Activated CD8-positive, alpha-beta T cell treated with anti-CD3 and anti-CD28 coated beads for 36 hours (primary cell): Measurements from ENCODE around the gene NAP1L4. TPM values are rescaled to one million over a fixed set of nuclear protein-coding genes. Genes with fewer than 3 reads are reported as not detected.

Source experiments
- ATAC-seq: fragments of 200-7000 bp; cut with Tn5 transposase; one replicate; pipeline ENCODE4 v1.10.0; 2021; ENCODE audit warnings: mild to moderate bottlenecking, moderate library complexity
- CTCF ChIA-PET: fragments of 350-600 bp; sonication (Branson Sonifier 250); formaldehyde crosslinking; loops from one replicate; lab custom pipeline; 2021; ENCODE audit warnings: antibody characterized with exemption; lab: Charles Lee
- POLR2A ChIA-PET: fragments of 350-600 bp; sonication (Branson Sonifier 250); formaldehyde crosslinking; loops from one replicate; lab custom pipeline; 2021; ENCODE audit warnings: antibody characterized with exemption; lab: Charles Lee
- DNase-seq: peaks from one replicate; pipeline ENCODE4 v3.0.0-alpha.2; 2020
- H3K27ac Mint-ChIP-seq: one replicate; pipeline ENCODE4 v1.8.0; 2021; ENCODE audit warnings: mild to moderate bottlenecking, mixed read lengths
- H3K27me3 Mint-ChIP-seq: one replicate; pipeline ENCODE4 v1.8.0; 2021; ENCODE audit warnings: mixed read lengths
- H3K36me3 Mint-ChIP-seq: one replicate; pipeline ENCODE4 v1.8.0; 2021; ENCODE audit warnings: low read depth, mixed read lengths
- H3K4me1 Mint-ChIP-seq: one replicate; pipeline ENCODE4 v1.8.0; 2021; ENCODE audit warnings: low read depth, mixed read lengths
- H3K4me3 Mint-ChIP-seq: one replicate; pipeline ENCODE4 v1.8.0; 2021; ENCODE audit warnings: mild to moderate bottlenecking, moderate library complexity, mixed read lengths
- H3K9me3 Mint-ChIP-seq: one replicate; pipeline ENCODE4 v1.8.0; 2021; ENCODE audit warnings: mixed read lengths
- intact Hi-C: fragments of 100-400 bp; cut with micrococcal nuclease; formaldehyde crosslinking; loops from one replicate; pipeline ENCODE4 v1.10.0; 2022
- total RNA-seq, 2 experiments: library from RNA; stranded (reverse); gene quantifications; one replicate each; pipeline ENCODE4 v1.2.3, GENCODE V29; 2021
- TF ChIP-seq, protein P1 (sequence below): fragments of 200-600 bp; IDR thresholded peaks from one replicate; pipeline ENCODE4 v1.8.0; 2022; ENCODE audit warnings: antibody characterized with exemption, mild to moderate bottlenecking

The NAP1L4 gene
- total RNA-seq, 2 experiments from 2014 or later: 212 to 223 TPM

DNA sequence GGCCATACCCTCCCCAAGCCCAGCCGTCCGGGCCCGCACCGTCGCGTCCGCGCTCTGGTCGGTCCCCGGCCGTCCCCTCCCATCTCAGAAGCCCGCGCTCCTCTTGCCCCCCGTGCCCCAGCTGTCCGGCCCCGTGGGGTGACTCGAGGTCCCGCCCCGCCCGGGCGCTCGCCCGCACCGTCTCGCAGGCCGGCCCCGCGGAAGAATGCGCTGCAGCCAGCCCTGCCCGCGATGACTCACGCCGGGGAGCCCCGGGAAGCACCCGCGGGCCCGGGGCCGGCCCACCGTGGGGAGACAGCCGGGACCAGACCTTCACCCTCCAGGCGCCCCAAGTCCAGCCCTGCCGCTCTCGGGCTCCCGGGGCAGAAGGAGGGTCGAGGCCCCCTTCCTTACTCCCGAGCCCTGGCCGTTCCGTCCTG, 62.6 kb downstream of the NAP1L4 start:
- peak overlapping the region; percentile 79 for H3K27ac Mint-ChIP-seq
- H3K4me3 Mint-ChIP-seq: peak overlapping the region; percentile 75
- CTCF ChIA-PET: interaction anchor here (0.7 to 2.6 kb wide), 24 partner anchors 9 to 398 kb away, joined by 3 to 23 read pairs (median 6); partner anchors contain the start of gene CDKN1C
- H3K9me3 Mint-ChIP-seq: peaks cover 2% of the 10 kb centered on the region
- ATAC-seq (peak; percentile 21), DNase-seq (peak; percentile 69)
- intact Hi-C loops: no loop called here
- TF ChIP-seq, protein P1, sequence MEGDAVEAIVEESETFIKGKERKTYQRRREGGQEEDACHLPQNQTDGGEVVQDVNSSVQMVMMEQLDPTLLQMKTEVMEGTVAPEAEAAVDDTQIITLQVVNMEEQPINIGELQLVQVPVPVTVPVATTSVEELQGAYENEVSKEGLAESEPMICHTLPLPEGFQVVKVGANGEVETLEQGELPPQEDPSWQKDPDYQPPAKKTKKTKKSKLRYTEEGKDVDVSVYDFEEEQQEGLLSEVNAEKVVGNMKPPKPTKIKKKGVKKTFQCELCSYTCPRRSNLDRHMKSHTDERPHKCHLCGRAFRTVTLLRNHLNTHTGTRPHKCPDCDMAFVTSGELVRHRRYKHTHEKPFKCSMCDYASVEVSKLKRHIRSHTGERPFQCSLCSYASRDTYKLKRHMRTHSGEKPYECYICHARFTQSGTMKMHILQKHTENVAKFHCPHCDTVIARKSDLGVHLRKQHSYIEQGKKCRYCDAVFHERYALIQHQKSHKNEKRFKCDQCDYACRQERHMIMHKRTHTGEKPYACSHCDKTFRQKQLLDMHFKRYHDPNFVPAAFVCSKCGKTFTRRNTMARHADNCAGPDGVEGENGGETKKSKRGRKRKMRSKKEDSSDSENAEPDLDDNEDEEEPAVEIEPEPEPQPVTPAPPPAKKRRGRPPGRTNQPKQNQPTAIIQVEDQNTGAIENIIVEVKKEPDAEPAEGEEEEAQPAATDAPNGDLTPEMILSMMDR: no peak
- H3K4me1 Mint-ChIP-seq: peaks cover 25% of the 10 kb centered on the region
- H3K36me3 Mint-ChIP-seq: no peaks in the 10 kb centered on the region
- H3K27me3 Mint-ChIP-seq: peaks cover 25% of the 10 kb centered on the region
- POLR2A ChIA-PET: interaction anchor here (1.0 to 4.5 kb wide), 6 partner anchors 12 to 85 kb away, joined by 3 to 39 read pairs (median 3); no protein-coding TSS in a partner anchor

DNA sequence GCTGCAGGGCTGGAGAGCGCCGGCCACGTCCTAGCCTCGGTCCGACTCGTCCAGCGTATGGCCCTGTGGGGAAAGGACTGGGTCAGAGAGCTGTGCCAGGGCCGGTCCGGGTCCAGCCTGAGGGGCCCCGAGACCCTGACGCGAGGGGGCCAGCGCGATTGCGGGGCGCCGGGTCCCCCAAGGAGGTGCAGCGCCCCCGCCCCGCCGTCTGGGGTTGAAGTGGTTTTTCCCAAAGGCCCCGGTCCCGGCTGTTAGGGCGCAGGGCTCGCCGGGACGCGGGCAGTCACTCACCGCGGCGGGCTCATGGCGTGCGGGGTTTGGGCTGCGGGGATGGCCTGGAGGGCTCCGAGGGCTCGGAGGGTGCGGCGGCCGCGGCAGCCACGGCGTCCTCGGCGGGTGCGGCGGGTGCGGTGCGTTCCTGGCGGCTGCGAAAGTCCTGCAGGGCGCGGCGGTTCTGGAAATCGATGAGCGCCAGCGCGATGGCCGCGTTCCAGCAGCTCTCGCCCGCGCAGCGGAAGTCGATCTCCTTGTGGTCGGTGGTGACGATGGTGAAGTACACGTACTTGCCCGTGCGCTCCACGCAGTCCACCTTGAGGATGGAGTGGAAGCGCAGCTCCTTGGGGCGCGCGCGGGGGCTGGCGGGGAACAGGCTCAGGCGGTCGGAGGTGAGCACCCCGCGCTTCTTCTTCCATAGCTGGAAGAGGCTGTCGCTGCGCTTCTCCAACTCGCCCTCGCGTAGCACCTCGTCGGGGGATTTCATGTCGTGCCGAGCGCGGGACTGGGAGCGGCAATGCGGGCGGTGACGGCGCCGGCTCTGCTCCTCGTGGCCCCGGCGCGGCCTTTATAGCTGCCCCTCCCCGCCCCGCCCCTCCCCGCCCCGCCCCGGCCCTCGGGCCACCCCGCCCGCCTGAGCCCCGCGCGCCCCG, 63.3 kb downstream of the NAP1L4 start, which contains the start of gene PHLDA2:
Gene PHLDA2, minus strand, starts transcription at position 816 of the 926 bp plus-strand sequence. Its CDS starts 56 bp downstream, at position 760.
- Mint-ChIP-seq H3K27me3 (peaks cover 25% of the 10 kb centered on the region), H3K4me1 (peaks cover 24% of the 10 kb centered on the region), H3K36me3 (no peaks in the 10 kb centered on the region), H3K4me3 (peak within 1 kb of the TSS; percentile 75), H3K27ac (peak within 1 kb of the TSS; percentile 79), H3K9me3 (peaks cover 2% of the 10 kb centered on the region)
- intact Hi-C loops: no loop called here
- DNase-seq (peak; percentile 76), ATAC-seq (peak; percentile 14)
- ChIA-PET POLR2A (interaction anchor here (0.7 to 4.5 kb wide), 5 partner anchors 12 to 206 kb away, joined by 3 to 39 read pairs (median 5); a partner anchor contains a TSS), CTCF (interaction anchor here (0.9 to 2.6 kb wide), 16 partner anchors 9 to 395 kb away, joined by 3 to 23 read pairs (median 6); a partner anchor contains a TSS)
- TF ChIP-seq, protein P1: no peak

DNA sequence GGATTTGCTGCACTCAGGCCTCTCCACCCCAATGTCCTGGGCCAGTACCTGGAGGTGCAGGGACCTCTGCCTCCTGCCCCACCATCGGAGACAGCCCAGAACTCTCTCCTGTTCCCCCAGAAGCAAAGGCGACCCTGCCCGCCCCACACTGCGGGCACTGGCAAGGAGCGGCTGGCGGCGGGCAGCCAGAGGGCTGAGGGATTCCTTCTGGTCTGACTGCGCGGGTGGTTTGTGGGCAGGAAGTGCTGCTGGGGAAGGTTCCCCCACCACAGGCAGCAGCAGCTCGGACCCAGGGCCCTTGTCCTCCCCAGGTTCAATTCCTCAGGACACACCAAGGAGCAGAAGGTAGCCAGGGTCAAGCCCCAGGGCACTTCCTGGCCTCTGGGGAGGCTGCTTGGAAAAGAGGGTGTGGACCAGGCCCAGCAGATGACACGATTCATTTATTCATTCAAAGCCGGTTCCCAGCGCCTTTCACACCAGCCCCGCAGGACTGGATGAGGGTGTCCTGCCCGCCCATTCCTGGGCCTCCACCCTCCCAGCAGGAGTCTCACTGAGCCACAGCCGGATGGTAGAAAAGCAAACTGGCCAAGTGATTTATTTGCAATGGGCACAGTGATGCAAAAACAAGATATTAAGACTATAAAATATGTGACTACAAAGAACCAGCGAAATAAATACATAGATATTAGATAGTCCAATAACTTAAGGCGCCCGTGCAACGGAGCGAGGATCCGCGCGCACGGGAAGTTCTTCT, 64.1 kb downstream of the NAP1L4 start:
- intact Hi-C loops: no loop called here
- H3K27ac Mint-ChIP-seq: peak overlapping the region; percentile 25

DNA sequence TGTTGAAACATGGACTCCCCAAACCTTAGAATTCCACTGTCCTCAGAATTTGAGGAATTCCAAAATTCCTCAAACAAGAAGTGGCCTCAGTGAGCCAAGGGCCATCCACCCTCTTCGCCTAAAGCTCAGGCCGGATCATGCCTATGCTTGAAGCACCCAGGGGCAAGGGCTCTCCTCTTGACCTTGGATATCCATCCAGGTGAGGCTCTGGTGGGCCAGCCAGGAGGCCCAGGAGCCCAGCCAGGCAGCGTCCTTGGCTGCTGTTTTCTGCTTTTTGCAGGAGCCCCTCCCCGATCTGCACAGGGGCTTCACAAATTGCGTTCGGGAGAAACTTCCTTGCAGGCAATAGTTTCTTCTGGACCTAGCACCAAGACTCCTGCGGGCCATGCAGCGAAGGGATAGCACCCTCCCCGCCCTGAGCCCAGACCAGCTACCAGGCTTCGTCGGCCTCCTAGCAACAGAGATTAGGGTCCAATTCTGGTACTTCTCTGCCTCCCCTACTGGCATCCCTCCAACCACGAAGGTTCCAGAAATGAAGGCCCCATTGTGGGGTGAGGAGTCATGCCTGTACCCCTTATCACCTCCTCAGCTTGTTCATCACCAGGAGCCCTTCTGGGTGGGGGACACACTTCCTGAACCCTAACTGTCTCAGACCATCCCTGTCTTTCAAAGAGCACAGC, 64.9 kb downstream of the NAP1L4 start:
- TF ChIP-seq, protein P1: no peak
- H3K9me3 Mint-ChIP-seq: peaks cover 2% of the 10 kb centered on the region
- ChIA-PET CTCF (interaction anchor here (1.0 to 1.5 kb wide), 3 partner anchors 31 to 394 kb away, joined by 3 read pairs; no protein-coding TSS in a partner anchor), POLR2A (interaction anchor here (1.1 to 4.5 kb wide), 4 partner anchors 12 to 24 kb away, joined by 3 to 39 read pairs (median 3); no protein-coding TSS in a partner anchor)
- no peak overlapping the region for H3K27ac Mint-ChIP-seq
- no peak for ATAC-seq
- peaks cover 25% of the 10 kb centered on the region for H3K27me3 Mint-ChIP-seq
- peak overlapping the region; percentile 61 for H3K4me3 Mint-ChIP-seq
- H3K4me1 Mint-ChIP-seq: peaks cover 17% of the 10 kb centered on the region
- H3K36me3 Mint-ChIP-seq: no peaks in the 10 kb centered on the region
- intact Hi-C loops: no loop called here
- no peak for DNase-seq

More for the DNA sequence above, 64.1 kb downstream of the NAP1L4 start:
- Mint-ChIP-seq H3K9me3 (peaks cover 2% of the 10 kb centered on the region), H3K4me3 (peak overlapping the region; percentile 61), H3K36me3 (no peaks in the 10 kb centered on the region), H3K27me3 (peaks cover 25% of the 10 kb centered on the region), H3K4me1 (peaks cover 19% of the 10 kb centered on the region)
- ChIA-PET POLR2A (interaction anchor here (0.7 to 4.5 kb wide), 6 partner anchors 13 to 206 kb away, joined by 3 to 39 read pairs (median 4); a partner anchor contains a TSS), CTCF (interaction anchor here (1.0 kb wide), 1 partner anchor 30 kb away, joined by 3 read pairs; no protein-coding TSS in a partner anchor)
- DNase-seq (no peak), ATAC-seq (no peak)
- TF ChIP-seq, protein P1: no peak
